Muscle layer of colon (tissue), 2 donors: ENCODE measurements around the gene THBD.
"Not testable (repeated sequence)": the region's sequence is repeated elsewhere in the genome, so short reads cannot be mapped to it uniquely, and the experiment has no call there.

Experiments used
- H3K27ac ChIP-seq: one replicate; pipeline ENCODE4 v1.7.0; 2013; ENCODE audit warnings: low read depth, mild to moderate bottlenecking, low read length, moderate library complexity
- H3K27me3 ChIP-seq, 2 donors: one replicate each; pipeline ENCODE4 v1.7.0; 2013; ENCODE audit warnings: low read length in 2 of 2, mild to moderate bottlenecking in 2 of 2; ENCODE audit not compliant: insufficient read depth in 2 of 2, control insufficient read depth in 1 of 2
- H3K36me3 ChIP-seq: one replicate; pipeline ENCODE4 v1.7.0; 2013; ENCODE audit warnings: mild to moderate bottlenecking, low read length; ENCODE audit not compliant: insufficient read depth
- H3K4me1 ChIP-seq: one replicate; pipeline ENCODE4 v1.7.0; 2013; ENCODE audit warnings: mild to moderate bottlenecking, low read length; ENCODE audit not compliant: insufficient read depth
- H3K4me3 ChIP-seq, 2 donors: one replicate each; pipeline ENCODE4 v1.7.0; 2013; ENCODE audit warnings: low read length in 2 of 2, low read depth in 1 of 2, mild to moderate bottlenecking in 1 of 2, moderate library complexity in 1 of 2
- H3K9ac ChIP-seq: one replicate; pipeline ENCODE4 v1.7.0; 2013; ENCODE audit warnings: low read length
- H3K9me3 ChIP-seq: one replicate; pipeline ENCODE4 v1.7.0; 2013; ENCODE audit warnings: mild to moderate bottlenecking, low read length
- donor health status: abdominal sarcoma.
- donor health status: Adenocarcinoma of cecum.

The THBD gene

GRCh38 chr20:23031346-23031745 is 18.1 kb downstream of the THBD start:
- Histone ChIP-seq H3K9me3 (no peaks in the 10 kb centered on the region), H3K27me3 (peaks cover 0 to 15% of the 10 kb centered on the region in 2 donors), H3K9ac (no peak overlapping the region), H3K4me1 (no peaks in the 10 kb centered on the region), H3K27ac (no peak overlapping the region), H3K36me3 (no peaks in the 10 kb centered on the region), H3K4me3 (no peak overlapping the region)

DNA sequence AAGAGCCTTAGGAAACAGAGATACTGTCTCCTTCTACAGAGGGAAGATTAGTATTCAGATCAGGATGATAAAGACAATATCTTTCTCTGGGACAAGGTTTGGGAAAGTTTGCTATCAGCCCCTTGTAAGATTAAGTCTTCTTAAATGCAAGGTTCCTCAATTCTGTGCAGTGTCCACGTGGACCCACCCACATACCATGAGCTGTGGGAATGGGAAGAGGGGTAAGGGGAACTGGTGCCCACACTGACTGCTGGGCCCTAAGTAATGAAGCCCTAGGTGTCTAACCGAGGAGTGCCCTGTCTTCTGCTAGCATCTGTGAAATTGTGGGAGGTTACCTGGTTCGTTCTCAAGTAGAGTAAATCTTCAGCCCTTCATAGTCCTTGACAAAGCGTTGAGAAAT is 20.1 kb downstream of the THBD start:
- Histone ChIP-seq H3K9ac (no peak overlapping the region), H3K36me3 (no peaks in the 10 kb centered on the region), H3K4me3 (no peak overlapping the region), H3K9me3 (no peaks in the 10 kb centered on the region), H3K27me3 (no peaks in the 10 kb centered on the region), H3K4me1 (no peaks in the 10 kb centered on the region), H3K27ac (no peak overlapping the region)

- Histone ChIP-seq H3K9me3 (no peaks in the 10 kb centered on the region), H3K9ac (no peak overlapping the region), H3K27ac (no peak overlapping the region), H3K27me3 (no peaks in the 10 kb centered on the region), H3K4me3 (no peak overlapping the region), H3K36me3 (no peaks in the 10 kb centered on the region), H3K4me1 (no peaks in the 10 kb centered on the region)
Observed at GRCh38 chr20:23028392-23028791, 21.1 kb downstream of the THBD start.

GRCh38 chr20:23027721-23028120 is 21.8 kb downstream of the THBD start:
- Histone ChIP-seq H3K36me3 (no peaks in the 10 kb centered on the region), H3K27me3 (no peaks in the 10 kb centered on the region), H3K4me3 (no peak overlapping the region), H3K4me1 (no peaks in the 10 kb centered on the region), H3K9ac (no peak overlapping the region), H3K9me3 (no peaks in the 10 kb centered on the region), H3K27ac (no peak overlapping the region)

- not testable (repeated sequence) for H3K27ac ChIP-seq, H3K9me3 ChIP-seq, H3K36me3 ChIP-seq, H3K27me3 ChIP-seq, H3K9ac ChIP-seq, H3K4me3 ChIP-seq, H3K4me1 ChIP-seq
Observed at GRCh38 chr20:23025503-23025902, 24.0 kb downstream of the THBD start.

DNA sequence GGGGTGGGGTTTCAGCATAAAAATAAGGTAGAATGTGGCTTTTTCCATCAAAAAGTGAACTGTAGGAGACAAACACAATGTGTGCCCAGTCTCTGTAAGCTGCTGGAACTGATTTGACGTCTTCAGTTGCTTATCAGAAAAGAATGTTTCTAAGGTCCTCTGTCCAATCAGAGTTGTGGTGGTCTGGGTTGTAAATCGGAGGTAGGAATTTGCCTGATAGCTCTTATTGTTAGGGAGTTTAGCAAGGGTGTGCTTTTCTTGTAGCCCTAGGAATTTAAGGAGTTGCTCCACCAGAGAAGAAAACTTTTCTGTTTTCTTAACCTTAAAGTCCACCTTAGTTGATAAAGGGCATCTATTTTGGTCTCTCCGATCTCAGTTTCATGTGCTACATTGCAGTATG is 24.8 kb downstream of the THBD start:
- H3K4me3 ChIP-seq, result no peak overlapping the region
- H3K36me3 ChIP-seq, result no peaks in the 10 kb centered on the region
- no peaks in the 10 kb centered on the region for H3K27me3 ChIP-seq
- no peaks in the 10 kb centered on the region for H3K9me3 ChIP-seq
- no peak overlapping the region for H3K9ac ChIP-seq
- no peaks in the 10 kb centered on the region for H3K4me1 ChIP-seq
- no peak overlapping the region for H3K27ac ChIP-seq

DNA sequence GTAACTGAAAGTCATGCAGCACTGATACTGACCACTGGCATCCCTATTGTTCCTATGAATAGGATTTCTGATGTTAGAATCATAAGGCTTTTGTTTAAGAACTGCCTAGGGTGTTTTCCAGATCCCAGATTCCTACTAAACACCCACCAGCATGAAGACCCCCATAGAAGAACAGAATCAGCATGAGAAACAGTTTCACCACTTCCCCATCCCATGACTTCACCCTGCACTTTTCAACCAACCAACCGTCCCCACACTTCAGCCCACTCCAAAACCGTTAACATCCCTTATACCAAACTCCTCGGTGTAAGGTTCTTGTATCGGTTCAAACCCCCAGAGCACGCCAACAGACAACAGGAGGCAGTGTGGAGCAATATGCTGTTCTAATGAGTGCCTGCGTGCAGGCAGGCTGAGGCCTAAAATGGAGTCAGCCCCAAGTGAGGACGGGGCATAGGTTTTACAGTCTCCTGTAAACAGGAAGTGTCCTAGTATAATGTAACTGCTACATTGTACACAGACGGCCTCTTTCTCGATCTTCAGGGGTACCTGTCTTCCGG is 25.8 kb downstream of the THBD start:
- Histone ChIP-seq H3K4me3 (no peak overlapping the region), H3K27ac (no peak overlapping the region), H3K9ac (no peak overlapping the region), H3K36me3 (no peaks in the 10 kb centered on the region), H3K9me3 (no peaks in the 10 kb centered on the region), H3K27me3 (no peaks in the 10 kb centered on the region), H3K4me1 (no peaks in the 10 kb centered on the region)

DNA sequence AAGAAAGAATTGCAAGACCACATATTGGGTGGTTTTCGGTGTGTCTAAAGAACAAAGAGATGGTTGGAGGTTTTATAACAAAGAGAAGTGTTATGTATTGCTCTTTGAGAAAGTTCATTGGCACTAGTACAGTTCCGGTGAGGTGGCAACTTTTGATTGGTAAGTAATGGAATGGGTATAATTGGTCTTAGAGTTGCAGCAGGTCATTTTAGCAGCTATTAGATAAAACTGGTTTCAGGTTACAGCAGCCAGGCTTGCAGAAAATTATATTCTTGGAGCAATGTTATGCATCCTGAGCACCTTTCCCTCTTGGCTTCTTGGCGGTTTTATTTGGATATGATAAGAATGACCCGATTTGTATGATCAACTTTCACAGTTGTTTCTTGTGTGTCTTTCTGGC is 26.6 kb downstream of the THBD start:
- Histone ChIP-seq H3K36me3 (no peaks in the 10 kb centered on the region), H3K4me1 (no peaks in the 10 kb centered on the region), H3K27ac (no peak overlapping the region), H3K27me3 (no peaks in the 10 kb centered on the region), H3K9ac (no peak overlapping the region), H3K9me3 (no peaks in the 10 kb centered on the region), H3K4me3 (no peak overlapping the region)

DNA sequence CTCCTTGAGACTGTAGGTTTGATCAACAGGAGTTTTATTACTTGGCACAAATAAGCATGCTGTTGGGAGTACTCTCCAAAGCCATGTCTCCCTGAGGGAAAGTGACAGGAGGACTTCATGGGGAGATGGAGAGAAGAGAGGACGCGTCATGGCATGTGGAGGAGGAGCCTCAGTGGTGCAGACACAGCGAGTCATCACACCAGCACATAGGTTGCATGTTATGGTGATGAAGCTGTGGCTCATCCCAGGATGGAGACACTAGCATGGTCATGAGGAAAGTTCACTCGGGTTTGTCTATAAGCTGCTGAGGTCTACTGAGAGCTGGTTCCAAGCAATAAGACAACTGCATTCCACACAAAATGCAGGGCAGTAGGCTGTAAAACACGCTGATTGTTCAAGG is 27.5 kb downstream of the THBD start:
- no peaks in the 10 kb centered on the region for H3K9me3 ChIP-seq
- H3K27me3 ChIP-seq, result no peaks in the 10 kb centered on the region
- no peaks in the 10 kb centered on the region for H3K4me1 ChIP-seq
- no peak overlapping the region for H3K4me3 ChIP-seq
- H3K9ac ChIP-seq, result no peak overlapping the region
- no peak overlapping the region for H3K27ac ChIP-seq
- no peaks in the 10 kb centered on the region for H3K36me3 ChIP-seq

- H3K27ac ChIP-seq, result no peak overlapping the region
- no peaks in the 10 kb centered on the region for H3K9me3 ChIP-seq
- H3K4me3 ChIP-seq, result no peak overlapping the region
- H3K27me3 ChIP-seq, result no peaks in the 10 kb centered on the region
- H3K36me3 ChIP-seq, result no peaks in the 10 kb centered on the region
- no peaks in the 10 kb centered on the region for H3K4me1 ChIP-seq
- no peak overlapping the region for H3K9ac ChIP-seq
Observed at GRCh38 chr20:23021541-23021940, 27.9 kb downstream of the THBD start.

DNA sequence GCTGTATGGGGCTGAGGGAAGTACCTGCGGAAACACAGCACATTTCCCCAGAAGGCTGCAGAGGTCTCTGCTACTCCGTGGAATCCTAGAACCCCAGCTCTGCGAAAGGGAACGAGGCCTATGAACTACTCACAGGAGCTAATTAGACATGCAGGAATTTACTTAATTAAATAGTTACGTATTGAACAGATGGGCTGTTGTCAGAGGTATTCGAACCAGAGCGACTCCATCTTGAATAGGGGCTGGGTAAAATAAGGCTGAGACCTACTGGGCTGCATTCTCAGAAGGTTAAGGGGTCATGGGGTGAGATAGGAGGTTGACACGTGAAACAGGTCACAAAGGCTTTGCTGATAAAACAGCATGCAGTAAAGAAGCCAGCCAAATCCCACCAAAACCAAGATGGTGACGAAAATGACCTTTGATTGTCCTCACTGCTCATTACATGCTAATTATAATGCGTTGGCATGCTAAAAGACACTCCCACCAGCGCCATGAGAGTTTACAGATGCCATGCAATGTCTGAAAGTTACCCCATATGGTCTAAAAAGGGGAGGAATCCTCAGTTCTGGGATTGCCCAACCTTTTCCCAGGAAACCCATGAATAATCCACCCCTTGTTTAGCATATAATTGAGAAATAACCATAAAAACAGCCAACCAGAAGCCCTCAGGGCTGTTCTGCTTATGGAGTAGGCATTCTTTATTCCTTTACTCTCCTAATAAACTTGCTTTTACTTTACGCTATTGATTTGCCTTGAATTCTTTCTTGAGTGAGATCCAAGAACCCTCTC is 29.0 kb downstream of the THBD start:
- Histone ChIP-seq H3K36me3 (no peaks in the 10 kb centered on the region), H3K4me3 (no peak overlapping the region), H3K27ac (no peak overlapping the region), H3K27me3 (no peaks in the 10 kb centered on the region), H3K9ac (no peak overlapping the region), H3K9me3 (no peaks in the 10 kb centered on the region), H3K4me1 (no peaks in the 10 kb centered on the region)

GRCh38 chr20:23019403-23019802 is 30.1 kb downstream of the THBD start:
- Histone ChIP-seq H3K27me3 (no peaks in the 10 kb centered on the region), H3K9me3 (no peaks in the 10 kb centered on the region), H3K4me3 (no peak overlapping the region), H3K9ac (no peak overlapping the region), H3K4me1 (no peaks in the 10 kb centered on the region), H3K27ac (no peak overlapping the region), H3K36me3 (no peaks in the 10 kb centered on the region)
